Measurements from ENCODE around the gene MINPP1. TPM values are rescaled to one million over a fixed set of nuclear protein-coding genes. Genes with fewer than 3 reads are reported as not detected.

Gene MINPP1
- total RNA-seq, 1 donor: 27.5 TPM

GRCh38 chr10:87565010-87565409 is 60.3 kb downstream of the MINPP1 start:
- no peak overlapping the region for H3K4me3 ChIP-seq (ENCODE audit: low read depth, low read length)
- no peak for DNase-seq (ENCODE audit: low read depth)
- no peak for TF ChIP-seq CTCF (IDR thresholded peaks at IDR 0.05; ENCODE audit: insufficient read depth, low read length)

GRCh38 chr10:87575851-87576250 is 71.2 kb downstream of the MINPP1 start:
- TF ChIP-seq CTCF (IDR thresholded peaks at IDR 0.05; ENCODE audit: insufficient read depth, low read length): no peak
- DNase-seq (ENCODE audit: low read depth): peak; percentile 43
- no peak overlapping the region for H3K4me3 ChIP-seq (ENCODE audit: low read depth, low read length)

- DNase-seq (ENCODE audit: low read depth): no peak
- no peak overlapping the region for H3K4me3 ChIP-seq (ENCODE audit: low read depth, low read length)
- no peak for TF ChIP-seq CTCF (IDR thresholded peaks at IDR 0.05; ENCODE audit: insufficient read depth, low read length)
Observed at GRCh38 chr10:87578160-87578841, 73.6 kb downstream of the MINPP1 start.

GRCh38 chr10:87578842-87579401 is 74.2 kb downstream of the MINPP1 start:
- no peak for TF ChIP-seq CTCF (IDR thresholded peaks at IDR 0.05; ENCODE audit: insufficient read depth, low read length)
- peak overlapping the region; percentile 38 for H3K4me3 ChIP-seq (ENCODE audit: low read depth, low read length)
- peak; percentile 65 for DNase-seq (ENCODE audit: low read depth)

- DNase-seq (ENCODE audit: low read depth): peak; percentile 66
- no peak for TF ChIP-seq CTCF (IDR thresholded peaks at IDR 0.05; ENCODE audit: insufficient read depth, low read length)
- H3K4me3 ChIP-seq (ENCODE audit: low read depth, low read length): no peak overlapping the region
Observed at GRCh38 chr10:87579563-87579962, 74.9 kb downstream of the MINPP1 start.

GRCh38 chr10:87580016-87580415 is 75.3 kb downstream of the MINPP1 start:
- H3K4me3 ChIP-seq (ENCODE audit: low read depth, low read length): no peak overlapping the region
- no peak for DNase-seq (ENCODE audit: low read depth)
- TF ChIP-seq CTCF (IDR thresholded peaks at IDR 0.05; ENCODE audit: insufficient read depth, low read length): no peak
